ENCODE measurements around the gene HDGFL2. TPM values are rescaled to one million over a fixed set of nuclear protein-coding genes. Genes with fewer than 3 reads are reported as not detected.

HDGFL2 gene
- total RNA-seq, 1 experiment from 2014 or later = 108 TPM

- Histone ChIP-seq H3T11ph (ENCODE audit: low read length) (no peak overlapping the region), H2AK5ac (ENCODE audit: insufficient read length, low read length) (no peak overlapping the region), H3K4ac (ENCODE audit: low read depth, low read length) (no peak overlapping the region), H3K56ac (ENCODE audit: insufficient read length, low read depth, low read length) (no peak overlapping the region), H3K9me3 (ENCODE audit: control insufficient read depth, low read depth, low read length) (no peaks in the 10 kb centered on the region), H2BK120ac (ENCODE audit: low read depth, low read length, poor library complexity, severe bottlenecking) (no peak overlapping the region), H3K79me2 (ENCODE audit: insufficient read depth, low read length) (no peaks in the 10 kb centered on the region; the same call in 1 of the 2 replicates), H3K14ac (ENCODE audit: insufficient read depth, low read length) (no peak overlapping the region), H3K27me3 (ENCODE audit: insufficient read depth, low read length) (no peaks in the 10 kb centered on the region), H3K79me1 (ENCODE audit: insufficient read depth, low read depth, low read length, poor library complexity, severe bottlenecking) (no peaks in the 10 kb centered on the region), H2BK15ac (ENCODE audit: low read depth, low read length) (no peak overlapping the region), H4K20me1 (ENCODE audit: control insufficient read depth, insufficient read depth, insufficient read length) (peaks cover 4% of the 10 kb centered on the region), H3K18ac (ENCODE audit: insufficient read length, low read depth, low read length) (no peak overlapping the region), H4K91ac (ENCODE audit: insufficient read length, low read depth, low read length) (no peak overlapping the region), H4K8ac (replicated peaks; ENCODE audit: insufficient read length, low read depth, low read length) (no peak overlapping the region), H3K9ac (ENCODE audit: extremely low read depth, insufficient read length, low read length) (no peak overlapping the region), H2BK5ac (ENCODE audit: insufficient read length, low read length) (no peak overlapping the region), H3K4me2 (ENCODE audit: insufficient read depth, insufficient read length, low read length) (no peak overlapping the region), H3K27ac (ENCODE audit: insufficient read length, low read depth, low read length) (no peak overlapping the region), H3K23ac (ENCODE audit: insufficient read length, low read depth, low read length) (no peak overlapping the region), H4K5ac (ENCODE audit: insufficient read length, low read depth, low read length) (no peak overlapping the region), H3K4me1 (ENCODE audit: insufficient read depth, low read length) (no peaks in the 10 kb centered on the region), H2BK12ac (ENCODE audit: insufficient read length, low read depth, low read length) (no peak overlapping the region), H3K23me2 (ENCODE audit: insufficient read length, low read depth, low read length, poor library complexity, severe bottlenecking) (peaks cover 9% of the 10 kb centered on the region), H2AFZ (ENCODE audit: low read length) (no peak overlapping the region), H2BK20ac (ENCODE audit: low read depth, low read length, poor library complexity, severe bottlenecking) (no peak overlapping the region)
- Mint-ChIP-seq H3K36me3 (ENCODE audit: insufficient read depth in 1 of 3, low read depth in 3 of 3) (peaks cover 12 to 36% (median 18%) of the 10 kb centered on the region in 3 experiments; a peak in 6 of 7 replicates), H3K27ac (no peak overlapping the region), H3K27me3 (ENCODE audit: low read depth) (peaks cover 6% of the 10 kb centered on the region; the same call in 1 of the 2 replicates), H3K4me1 (peaks cover 10 to 14% of the 10 kb centered on the region in 2 experiments), H3K9me3 (peaks cover 0 to 3% of the 10 kb centered on the region in 2 experiments; a peak in 1 of 5 replicates), H3K4me3 (no peak overlapping the region)
- DNase-seq = no peak
- TF ChIP-seq, protein P1, sequence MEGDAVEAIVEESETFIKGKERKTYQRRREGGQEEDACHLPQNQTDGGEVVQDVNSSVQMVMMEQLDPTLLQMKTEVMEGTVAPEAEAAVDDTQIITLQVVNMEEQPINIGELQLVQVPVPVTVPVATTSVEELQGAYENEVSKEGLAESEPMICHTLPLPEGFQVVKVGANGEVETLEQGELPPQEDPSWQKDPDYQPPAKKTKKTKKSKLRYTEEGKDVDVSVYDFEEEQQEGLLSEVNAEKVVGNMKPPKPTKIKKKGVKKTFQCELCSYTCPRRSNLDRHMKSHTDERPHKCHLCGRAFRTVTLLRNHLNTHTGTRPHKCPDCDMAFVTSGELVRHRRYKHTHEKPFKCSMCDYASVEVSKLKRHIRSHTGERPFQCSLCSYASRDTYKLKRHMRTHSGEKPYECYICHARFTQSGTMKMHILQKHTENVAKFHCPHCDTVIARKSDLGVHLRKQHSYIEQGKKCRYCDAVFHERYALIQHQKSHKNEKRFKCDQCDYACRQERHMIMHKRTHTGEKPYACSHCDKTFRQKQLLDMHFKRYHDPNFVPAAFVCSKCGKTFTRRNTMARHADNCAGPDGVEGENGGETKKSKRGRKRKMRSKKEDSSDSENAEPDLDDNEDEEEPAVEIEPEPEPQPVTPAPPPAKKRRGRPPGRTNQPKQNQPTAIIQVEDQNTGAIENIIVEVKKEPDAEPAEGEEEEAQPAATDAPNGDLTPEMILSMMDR (conservative IDR thresholded peaks at IDR 0.05) = no peak
- WGBS (ENCODE audit: extremely low coverage, insufficient read length, low lambda C conversion rate) = no CpG with 5 or more reads among the region's 34 CpGs
These were observed 18.6 kb upstream of the HDGFL2 start for GRCh38 chr19:4453232-4454179.

All from H9 (cell line).